Gastroesophageal sphincter (tissue), 4 donors: Measurements from ENCODE around the gene PPP1R37. TPM values are rescaled to one million over a fixed set of nuclear protein-coding genes. Genes with fewer than 3 reads are reported as not detected.
"Not testable (repeated sequence)": the region's sequence is repeated elsewhere in the genome, so short reads cannot be mapped to it uniquely, and the experiment has no call there.

Experiments
- ATAC-seq: fragments of 150-250 bp; one replicate; pipeline ENCODE4 v1.9.1; 2016; ENCODE audit warnings: mild to moderate bottlenecking, moderate library complexity
- H3K27ac ChIP-seq, 4 donors: fragments of 200-600 bp; sonication (generic) in 3 of 4; 1 replicate in 3 of 4; 2 replicates in 1 of 4; pipeline ENCODE4 v1.5.1; 2016 to 2019
- H3K27me3 ChIP-seq: fragments of 200-600 bp; sonication (generic); one replicate; pipeline ENCODE4 v1.5.1; 2019
- H3K36me3 ChIP-seq, 2 donors: fragments of 200-600 bp; sonication (generic); one replicate each; pipeline ENCODE4 v1.5.1; 2019; ENCODE audit warnings: control low read depth in 1 of 2
- H3K4me1 ChIP-seq, 3 donors: fragments of 200-600 bp; sonication (generic); 1 replicate in 2 of 3; 2 replicates in 1 of 3; pipeline ENCODE4 v1.5.1; 2016 to 2019; ENCODE audit warnings: control low read depth in 2 of 3
- H3K4me3 ChIP-seq, 2 donors: fragments of 200-600 bp; sonication (generic); one replicate each; pipeline ENCODE4 v1.5.1; 2019; ENCODE audit warnings: mild to moderate bottlenecking in 1 of 2, moderate library complexity in 1 of 2
- H3K9me3 ChIP-seq, 3 donors: fragments of 200-600 bp; sonication (generic); one replicate each; pipeline ENCODE4 v1.5.1; 2017 to 2019; ENCODE audit warnings: control low read depth in 2 of 3
- EP300 ChIP-seq: sonication (generic); formaldehyde crosslinking; IDR thresholded peaks from one replicate; pipeline ENCODE4 v1.6.1; 2017; ENCODE audit warnings: antibody characterized with exemption, mild to moderate bottlenecking
- POLR2A ChIP-seq, 2 donors: fragments of 450-650 bp; IDR thresholded peaks; one replicate each; pipeline ENCODE4 v1.6.1; 2017; ENCODE audit warnings: antibody characterized with exemption in 2 of 2, mild to moderate bottlenecking in 2 of 2, moderate library complexity in 1 of 2
- POLR2AphosphoS5 ChIP-seq: sonication (generic); formaldehyde crosslinking; IDR thresholded peaks from one replicate; pipeline ENCODE4 v1.6.1; 2017; ENCODE audit warnings: antibody characterized with exemption
- WGBS, 2 donors: methylation state at CpG; one replicate each; pipeline ENCODE4 v1.1.5; 2018; ENCODE audit warnings: low coverage in 1 of 2; 5-methylcytosine and 5-hydroxymethylcytosine counted together
- total RNA-seq, 4 donors: library from RNA; depleted of rRNA; stranded (reverse); fragments of >200 nt; gene quantifications; one replicate each; pipeline ENCODE4 v1.1.0, GENCODE V29; 2016
- TF ChIP-seq, protein P1 (sequence below), 4 experiments: fragments of 200-600 bp in 2 of 4; fragments of 450-650 bp in 2 of 4; sonication (generic) in 1 of 4; IDR thresholded peaks; one replicate each; pipeline ENCODE4 v1.5.1; 2017 to 2019; ENCODE audit warnings: antibody characterized with exemption in 4 of 4, mild to moderate bottlenecking in 2 of 4, moderate library complexity in 2 of 4

The PPP1R37 gene
- total RNA-seq, 4 donors from 2014 or later, result 22.6 to 51.4 (median 24.6) TPM

DNA sequence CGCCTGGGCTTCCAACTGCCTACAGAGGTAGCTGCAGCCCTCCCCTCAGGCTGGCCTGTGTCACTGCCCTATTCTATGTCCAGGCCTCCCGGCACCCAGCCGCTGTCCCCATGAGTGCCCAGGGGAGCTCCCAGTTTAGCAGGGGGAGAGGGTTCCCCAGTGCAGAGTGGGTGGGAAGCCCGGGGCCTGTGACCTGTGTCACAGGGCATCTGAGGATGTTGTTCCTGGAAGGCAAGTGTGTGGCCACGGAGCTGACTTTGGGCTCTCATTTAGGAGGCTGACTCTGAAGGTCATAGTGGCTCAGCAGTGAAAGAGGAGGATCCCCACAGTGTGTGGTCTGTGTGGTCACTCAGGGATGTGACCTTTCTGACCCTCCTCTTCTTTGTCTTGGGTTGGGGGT lies 25.1 kb downstream of the PPP1R37 start:
- Histone ChIP-seq H3K4me1 (peaks cover 0 to 24% (median 4%) of the 10 kb centered on the region in 3 donors), H3K4me3 (no peak overlapping the region), H3K27me3 (no peaks in the 10 kb centered on the region), H3K27ac (no peak overlapping the region), H3K36me3 (peaks cover 0 to 2% of the 10 kb centered on the region in 2 donors), H3K9me3 (no peaks in the 10 kb centered on the region)
- ATAC-seq, result no peak
- WGBS, 2 donors, result no CpG with 5 or more reads among the region's 5 CpGs
- TF ChIP-seq POLR2AphosphoS5 (no peak), POLR2A (IDR thresholded peaks at IDR 0.05) (no peak), EP300 (no peak)
- TF ChIP-seq, protein P1, sequence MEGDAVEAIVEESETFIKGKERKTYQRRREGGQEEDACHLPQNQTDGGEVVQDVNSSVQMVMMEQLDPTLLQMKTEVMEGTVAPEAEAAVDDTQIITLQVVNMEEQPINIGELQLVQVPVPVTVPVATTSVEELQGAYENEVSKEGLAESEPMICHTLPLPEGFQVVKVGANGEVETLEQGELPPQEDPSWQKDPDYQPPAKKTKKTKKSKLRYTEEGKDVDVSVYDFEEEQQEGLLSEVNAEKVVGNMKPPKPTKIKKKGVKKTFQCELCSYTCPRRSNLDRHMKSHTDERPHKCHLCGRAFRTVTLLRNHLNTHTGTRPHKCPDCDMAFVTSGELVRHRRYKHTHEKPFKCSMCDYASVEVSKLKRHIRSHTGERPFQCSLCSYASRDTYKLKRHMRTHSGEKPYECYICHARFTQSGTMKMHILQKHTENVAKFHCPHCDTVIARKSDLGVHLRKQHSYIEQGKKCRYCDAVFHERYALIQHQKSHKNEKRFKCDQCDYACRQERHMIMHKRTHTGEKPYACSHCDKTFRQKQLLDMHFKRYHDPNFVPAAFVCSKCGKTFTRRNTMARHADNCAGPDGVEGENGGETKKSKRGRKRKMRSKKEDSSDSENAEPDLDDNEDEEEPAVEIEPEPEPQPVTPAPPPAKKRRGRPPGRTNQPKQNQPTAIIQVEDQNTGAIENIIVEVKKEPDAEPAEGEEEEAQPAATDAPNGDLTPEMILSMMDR (IDR thresholded peaks at IDR 0.05), result no peak

DNA sequence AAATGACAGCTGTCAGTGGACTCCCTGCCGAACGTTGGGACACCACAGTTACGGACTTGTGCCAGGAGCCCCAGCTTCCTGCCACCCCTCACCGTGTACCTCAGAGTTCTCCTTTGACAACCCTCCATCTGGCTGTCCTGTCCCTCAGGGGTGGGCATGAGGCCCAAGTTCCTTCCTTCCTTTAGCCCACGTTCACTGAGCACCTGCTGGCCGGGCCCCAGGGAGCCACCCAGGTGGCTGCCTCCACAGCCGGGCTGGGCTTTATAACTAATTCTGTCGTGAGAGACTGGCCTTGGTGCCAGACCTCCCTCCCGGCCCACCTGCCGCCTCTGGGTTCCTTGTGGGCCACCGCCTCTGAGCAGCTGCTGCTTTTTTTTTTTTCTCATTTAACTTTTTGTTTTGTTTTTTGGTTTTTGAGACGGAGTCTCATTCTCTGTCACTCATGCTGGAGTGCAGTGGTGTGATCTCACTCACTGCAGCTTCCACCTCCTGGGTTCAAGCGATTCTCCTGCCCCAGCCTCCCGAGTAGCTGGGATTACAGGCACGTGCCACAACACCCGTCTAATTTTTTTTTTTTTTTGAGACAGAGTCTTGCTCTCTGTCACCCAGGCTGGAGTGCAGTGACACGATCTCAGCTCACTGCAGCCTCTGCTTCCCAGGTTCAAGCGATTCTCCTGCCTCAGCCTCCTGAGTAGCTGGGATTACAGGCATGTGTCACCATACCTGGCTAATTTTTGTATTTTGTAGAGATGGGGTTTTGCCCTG lies 25.8 kb downstream of the PPP1R37 start:
- H3K27ac ChIP-seq, result not testable (repeated sequence)

DNA sequence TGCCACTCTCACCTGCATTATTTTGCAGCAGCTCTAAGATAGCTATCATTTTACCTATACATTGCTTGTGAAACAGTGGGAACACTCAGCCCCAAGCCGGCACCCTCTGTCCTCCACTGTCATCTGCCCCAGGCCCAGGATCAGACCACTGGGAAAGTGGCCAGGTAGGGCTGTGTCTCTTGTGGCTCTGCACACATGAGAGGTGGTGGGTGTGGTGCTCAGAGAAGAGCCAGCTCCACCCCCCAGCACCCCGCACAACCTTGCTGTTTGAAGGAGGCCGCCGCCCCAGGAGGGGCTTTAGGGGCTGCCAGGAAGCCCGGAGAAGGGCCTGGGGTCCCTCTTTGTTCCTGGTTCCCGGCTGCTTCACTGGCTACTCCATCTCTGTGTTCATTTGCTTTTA lies 26.6 kb downstream of the PPP1R37 start:
- TF ChIP-seq, protein P1 (IDR thresholded peaks at IDR 0.05), result no peak
- no peak overlapping the region for H3K4me3 ChIP-seq

More for the DNA sequence above, 25.8 kb downstream of the PPP1R37 start:
- not testable (repeated sequence) for H3K36me3 ChIP-seq, H3K9me3 ChIP-seq, H3K27me3 ChIP-seq, ATAC-seq, H3K4me3 ChIP-seq
- 54 to 65% methylated on average over 8 to 11 of the region's 18 CpGs for WGBS, 2 donors
- peaks cover 0 to 24% (median 4%) of the 10 kb centered on the region in 3 donors for H3K4me1 ChIP-seq

DNA sequence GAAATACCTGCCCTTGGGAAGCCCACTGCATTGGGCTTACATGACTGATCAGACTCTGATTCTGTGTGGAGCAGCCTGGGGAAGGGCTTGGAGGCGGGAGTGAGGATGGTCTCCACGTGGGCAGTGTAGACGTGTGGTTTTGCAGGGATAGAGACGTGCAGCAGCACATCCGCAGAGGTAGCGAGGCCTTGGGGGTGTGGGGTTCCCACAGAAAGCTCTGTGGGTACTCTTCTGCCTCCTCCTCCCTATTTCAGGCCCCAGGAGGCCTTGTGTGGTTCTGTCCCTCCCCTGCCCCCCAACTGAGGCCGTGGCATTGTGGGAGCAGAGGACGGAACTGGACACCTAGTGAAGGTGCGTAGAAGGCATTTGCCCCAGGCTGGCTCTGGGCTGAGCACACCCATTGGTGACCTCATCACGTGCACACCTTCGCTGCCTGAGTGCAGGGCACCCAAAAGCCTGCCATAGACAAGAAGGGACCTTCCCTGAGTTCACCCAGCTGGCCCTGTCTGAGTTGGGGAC lies 28.9 kb downstream of the PPP1R37 start:
- no peaks in the 10 kb centered on the region for H3K9me3 ChIP-seq
- H3K27me3 ChIP-seq, result no peaks in the 10 kb centered on the region
- TF ChIP-seq POLR2A (IDR thresholded peaks at IDR 0.05) (no peak), POLR2AphosphoS5 (no peak), EP300 (no peak)
- TF ChIP-seq, protein P1 (IDR thresholded peaks at IDR 0.05), result no peak
- H3K4me1 ChIP-seq, result peaks cover 0 to 17% (median 4%) of the 10 kb centered on the region in 3 donors
- no peak for ATAC-seq
- H3K4me3 ChIP-seq, result no peak overlapping the region
- peaks cover 0 to 5% of the 10 kb centered on the region in 2 donors for H3K36me3 ChIP-seq
- 80% methylated on average over 1 of the region's 11 CpGs; no CpG with 5 or more reads in 1 of the 2 donors for WGBS, 2 donors
- H3K27ac ChIP-seq, result no peak overlapping the region

More for the DNA sequence above, 26.6 kb downstream of the PPP1R37 start:
- H3K27ac ChIP-seq, result no peak overlapping the region
- no peaks in the 10 kb centered on the region for H3K27me3 ChIP-seq
- WGBS, 2 donors, result 82 to 95% methylated on average over 5 to 6 of the region's 6 CpGs
- H3K36me3 ChIP-seq, result peaks cover 0 to 5% of the 10 kb centered on the region in 2 donors
- H3K4me1 ChIP-seq, result peaks cover 0 to 24% (median 4%) of the 10 kb centered on the region in 3 donors
- no peak for ATAC-seq
- no peaks in the 10 kb centered on the region for H3K9me3 ChIP-seq

DNA sequence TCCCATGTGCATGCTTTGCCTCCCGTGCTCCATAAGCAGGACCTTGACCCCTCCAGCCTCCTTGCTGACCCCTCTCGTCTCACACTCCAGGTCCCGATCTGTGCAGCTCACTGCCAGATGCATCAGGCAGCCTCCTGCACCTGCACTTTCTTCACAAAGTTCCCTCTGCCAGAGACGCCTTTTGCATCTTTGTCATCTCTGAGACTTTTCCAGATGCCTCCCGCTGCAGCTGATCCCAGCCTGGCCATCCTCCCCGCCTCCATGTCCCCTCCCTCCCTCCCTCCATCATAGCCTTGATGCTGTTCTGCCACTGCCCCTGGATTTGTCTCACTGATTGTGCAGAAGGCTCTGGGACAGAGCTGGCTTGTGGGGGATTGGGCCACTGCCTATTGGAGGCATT lies 29.9 kb downstream of the PPP1R37 start:
- H3K4me1 ChIP-seq, result peaks cover 0 to 9% (median 0%) of the 10 kb centered on the region in 3 donors
- peaks cover 0 to 5% of the 10 kb centered on the region in 2 donors for H3K36me3 ChIP-seq
- H3K27ac ChIP-seq, result no peak overlapping the region
- H3K27me3 ChIP-seq, result no peaks in the 10 kb centered on the region
- ATAC-seq, result no peak
- TF ChIP-seq EP300 (no peak), POLR2AphosphoS5 (no peak), POLR2A (IDR thresholded peaks at IDR 0.05) (no peak)
- TF ChIP-seq, protein P1 (IDR thresholded peaks at IDR 0.05), result no peak
- H3K9me3 ChIP-seq, result no peaks in the 10 kb centered on the region
- no peak overlapping the region for H3K4me3 ChIP-seq
- WGBS, 2 donors, result 67 to 89% methylated on average over 3 to 4 of the region's 6 CpGs
